GM19193 (cell line): ENCODE measurements around the gene TXNDC17.

Source experiments
- POLR2A ChIP-seq: IDR thresholded peaks from 4 replicates; pipeline ENCODE4 v1.6.1; 2011; ENCODE audit not compliant: insufficient read depth, insufficient read length; ENCODE audit errors: extremely low read depth

The TXNDC17 gene

DNA sequence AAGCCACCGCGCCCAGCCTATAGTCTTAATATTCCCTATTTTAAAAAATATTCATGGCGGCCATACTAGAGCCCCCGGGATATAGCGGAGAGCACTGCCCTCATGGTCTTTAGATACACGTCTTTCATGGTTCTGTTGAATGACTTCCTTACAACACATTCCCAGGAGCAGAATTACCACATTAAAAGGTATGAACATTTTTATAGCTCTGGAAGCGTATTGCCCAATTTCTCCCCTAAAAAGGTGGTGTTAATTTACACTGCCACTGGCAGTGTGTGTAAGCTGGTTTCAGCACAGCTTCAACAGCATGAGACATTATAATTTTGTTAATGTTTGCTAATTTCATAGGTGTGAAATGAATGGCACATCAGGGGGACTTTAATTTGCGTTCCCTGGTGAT, 29.7 kb downstream of the TXNDC17 start:
- TF ChIP-seq POLR2A, result no peak

DNA sequence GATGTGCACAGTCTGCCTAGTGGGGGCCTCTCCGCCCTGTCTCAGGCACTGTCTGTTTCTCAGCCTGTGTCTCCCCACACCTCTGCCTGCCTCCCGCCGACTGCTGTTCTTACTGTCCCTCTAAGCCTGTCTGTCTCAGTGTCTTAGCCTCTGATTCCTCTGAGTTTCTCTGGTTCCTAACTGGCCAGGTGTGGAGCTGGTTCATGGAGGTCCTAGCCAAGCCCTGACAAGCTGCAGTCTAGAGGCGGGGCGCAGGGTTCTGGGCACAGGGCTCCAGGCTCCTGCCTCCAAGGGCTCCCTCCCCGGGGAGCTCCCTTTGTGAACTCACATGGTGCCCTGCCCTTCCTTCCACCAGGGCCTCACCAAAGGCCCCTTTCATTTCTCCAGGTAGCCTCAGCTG, 30.1 kb downstream of the TXNDC17 start:
- TF ChIP-seq POLR2A, result no peak

DNA sequence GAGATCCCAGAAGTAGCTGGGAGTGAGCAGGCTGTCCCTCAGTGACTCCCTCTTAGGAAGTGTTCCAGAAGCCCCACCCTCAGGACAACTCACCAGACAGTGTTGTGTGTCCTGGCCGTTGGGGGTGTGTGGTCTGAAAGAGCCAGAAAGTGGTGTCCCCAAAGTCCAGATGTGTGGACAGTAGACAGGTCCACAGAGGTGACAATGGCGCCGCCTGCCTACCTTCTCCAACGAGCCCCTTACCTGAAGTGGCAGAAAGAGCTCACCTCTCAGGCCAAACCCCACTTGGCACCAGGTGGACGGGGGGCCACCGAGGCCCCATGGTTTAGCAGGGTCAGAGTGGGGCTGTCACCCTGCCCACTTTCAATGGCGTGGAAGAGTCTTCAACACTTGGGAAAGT, 30.6 kb downstream of the TXNDC17 start:
- no peak for TF ChIP-seq POLR2A

DNA sequence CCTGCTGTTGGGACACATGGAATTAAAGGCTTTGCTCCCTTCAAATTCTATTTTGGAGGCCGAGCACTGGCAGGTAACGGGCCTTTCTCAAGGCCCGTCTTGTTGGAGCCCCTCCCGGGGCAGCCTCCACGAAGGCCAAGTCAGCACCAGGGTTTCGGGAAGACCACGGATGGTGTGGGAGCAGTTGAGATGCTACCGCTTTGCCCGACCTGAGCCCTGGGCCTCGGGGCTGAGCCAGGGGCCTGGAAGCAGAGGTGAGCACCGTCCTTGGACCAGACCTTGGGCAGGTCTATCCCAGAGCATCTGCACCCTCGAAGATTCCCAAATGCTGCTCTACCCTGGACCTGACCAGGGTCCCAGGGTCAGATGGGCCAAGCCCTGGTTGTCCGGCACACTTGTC, 33.7 kb downstream of the TXNDC17 start:
- TF ChIP-seq POLR2A, result no peak

DNA sequence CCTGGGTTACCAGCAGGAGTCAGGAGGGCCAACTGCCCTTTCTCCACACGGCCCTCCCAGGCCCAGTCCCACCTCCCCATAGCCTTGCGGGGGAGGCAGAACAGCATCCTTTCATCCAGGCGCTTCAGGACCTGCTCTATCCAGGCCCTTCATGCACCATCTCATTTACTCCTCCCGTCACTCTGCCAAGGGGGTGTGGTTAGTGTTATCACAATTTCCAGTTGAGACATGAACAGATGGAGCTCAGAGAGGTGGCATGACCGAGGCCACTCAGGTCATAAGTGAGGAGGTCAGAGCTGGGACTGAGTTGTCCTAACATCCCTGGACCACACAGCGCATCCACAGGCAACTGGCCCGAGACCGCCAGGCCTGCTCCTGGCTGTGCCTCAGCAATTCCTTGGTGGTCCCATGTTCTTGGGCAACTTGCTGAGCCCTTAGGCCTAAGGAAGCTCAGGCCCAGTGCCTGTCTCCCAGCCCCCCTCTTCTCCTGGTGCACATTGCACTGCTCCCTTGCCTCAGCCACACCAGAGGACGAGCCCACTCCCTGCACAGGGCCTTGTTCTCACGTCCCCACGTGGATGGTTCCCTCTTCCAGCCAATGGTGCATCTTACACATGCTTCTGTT, 34.5 kb downstream of the TXNDC17 start:
- TF ChIP-seq POLR2A, result no peak

DNA sequence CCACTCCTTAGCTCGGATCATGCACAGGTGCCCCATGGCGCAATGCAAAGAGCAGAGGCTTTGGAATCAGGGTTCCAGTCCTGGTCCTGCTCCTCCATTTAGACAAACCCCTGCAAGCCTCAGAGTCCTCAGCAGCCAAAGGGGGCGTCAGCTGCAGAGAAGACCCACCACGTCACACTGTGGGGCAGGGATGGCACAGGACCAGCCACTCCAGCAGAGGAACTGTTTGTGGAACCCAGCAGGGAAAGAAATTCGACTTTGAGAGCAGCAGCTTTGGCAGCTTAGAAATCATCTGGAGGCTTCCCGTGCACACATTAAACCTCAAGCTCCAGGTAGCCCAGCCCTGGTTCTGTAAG, 35.9 kb downstream of the TXNDC17 start:
- no peak for TF ChIP-seq POLR2A

DNA sequence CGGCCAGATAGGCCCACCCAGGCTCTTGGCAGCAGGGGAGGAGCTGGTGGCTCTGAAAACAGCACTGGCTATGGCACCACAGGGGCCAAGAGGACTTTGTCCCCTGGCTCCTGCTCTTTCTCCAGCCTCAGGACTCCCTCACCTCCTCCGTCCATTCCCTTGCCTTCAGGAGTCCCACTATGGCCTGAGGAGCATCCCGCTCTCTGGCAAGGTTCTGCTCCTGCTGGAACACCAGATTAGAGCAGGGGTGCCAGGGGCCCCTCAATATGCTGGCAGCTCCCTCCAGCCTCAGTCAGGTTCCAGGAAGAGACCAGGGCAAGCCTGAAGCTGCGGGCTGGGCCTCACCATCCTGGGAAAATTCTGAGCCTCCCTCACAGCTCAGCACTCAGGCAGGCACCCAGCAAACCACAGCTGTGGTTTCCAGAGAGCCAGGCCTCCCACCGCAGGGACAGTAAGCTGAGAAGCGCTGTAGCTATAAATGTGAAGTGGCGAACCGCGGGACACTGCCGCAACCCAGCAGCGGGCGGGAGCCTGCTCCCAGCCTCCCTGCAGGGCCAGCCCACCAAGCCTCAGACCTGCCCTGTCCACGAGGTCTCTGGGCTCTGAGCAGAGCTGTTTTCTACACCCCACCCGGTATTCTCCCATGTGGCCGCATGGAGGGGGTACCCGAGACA, 36.4 kb downstream of the TXNDC17 start:
- TF ChIP-seq POLR2A, result no peak

DNA sequence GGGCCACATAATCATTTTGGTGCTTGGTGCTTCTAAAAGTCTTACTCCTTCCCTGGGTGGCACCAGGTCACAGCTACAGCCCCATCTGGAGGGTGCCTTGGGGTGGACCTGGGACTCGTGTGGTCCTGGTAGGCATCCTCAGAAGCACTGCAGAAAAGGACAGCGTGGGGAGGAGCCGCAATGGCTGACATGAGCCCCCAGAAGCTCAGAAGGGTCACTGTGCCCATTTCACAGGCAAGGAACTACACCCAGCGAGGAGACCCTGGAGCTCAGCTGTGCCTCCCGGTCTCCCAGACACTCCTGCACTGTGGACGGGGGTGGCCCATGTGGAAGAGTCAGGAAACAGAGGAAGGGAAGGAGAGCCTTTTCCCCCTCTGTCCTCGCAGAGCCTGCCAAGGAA, 37.1 kb downstream of the TXNDC17 start:
- TF ChIP-seq POLR2A, result no peak

DNA sequence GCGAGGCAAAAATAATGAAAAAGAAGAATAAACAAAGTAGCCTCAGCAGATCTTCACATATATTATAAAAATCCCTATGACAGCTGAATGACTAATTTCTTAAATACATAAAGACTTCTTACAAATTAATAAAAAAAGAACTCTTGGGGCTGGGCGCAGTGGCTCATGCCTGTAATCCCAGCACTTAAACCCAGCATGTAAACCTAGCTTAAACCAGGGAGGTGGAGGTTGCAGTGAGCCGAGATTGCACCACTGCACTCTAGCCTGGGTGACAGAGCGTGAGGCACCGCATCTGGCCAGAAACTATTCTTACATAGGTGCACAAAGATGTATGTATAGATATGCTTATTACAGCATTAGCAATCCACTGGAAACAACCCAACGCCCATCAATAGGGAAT, 38.4 kb downstream of the TXNDC17 start:
- no peak for TF ChIP-seq POLR2A

DNA sequence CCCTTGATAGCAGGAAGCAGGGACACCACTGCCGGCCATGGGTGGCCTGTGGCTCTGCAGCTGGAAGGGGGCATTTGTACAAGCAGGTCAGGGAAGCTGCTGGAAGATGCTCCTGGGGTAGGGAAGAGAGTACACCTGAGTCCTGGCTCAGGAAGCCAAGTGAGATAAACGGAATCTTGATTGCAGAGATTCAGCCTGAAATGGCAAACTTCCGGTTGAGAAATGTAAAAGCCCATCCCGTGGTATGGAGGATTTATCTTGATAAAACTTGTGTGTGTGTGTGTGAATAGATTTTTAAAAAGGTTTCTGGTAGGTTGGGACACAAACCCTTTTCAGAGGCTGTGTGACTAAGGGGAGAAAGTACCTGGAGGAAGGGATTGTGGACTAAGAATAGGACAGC, 40.3 kb downstream of the TXNDC17 start:
- TF ChIP-seq POLR2A, result no peak

DNA sequence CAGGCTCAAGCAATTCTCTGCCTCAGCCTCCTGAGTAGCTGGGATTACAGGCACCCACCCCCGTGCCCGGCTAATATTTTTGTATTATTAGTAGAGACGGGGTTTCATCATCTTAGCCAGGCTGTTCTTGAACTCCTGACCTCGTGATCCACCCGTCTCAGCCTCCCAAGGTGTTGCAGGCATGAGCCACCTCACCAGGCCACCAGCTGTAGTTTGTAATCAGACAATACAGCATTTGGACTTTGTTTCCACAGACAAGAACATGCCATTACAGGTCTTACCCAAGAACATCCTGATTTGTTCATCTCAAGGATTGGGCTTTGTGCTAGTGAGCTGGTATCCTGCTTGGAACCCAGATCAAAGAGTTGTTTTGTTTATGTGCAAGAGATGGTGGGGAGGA, 40.8 kb downstream of the TXNDC17 start:
- TF ChIP-seq POLR2A, result no peak

DNA sequence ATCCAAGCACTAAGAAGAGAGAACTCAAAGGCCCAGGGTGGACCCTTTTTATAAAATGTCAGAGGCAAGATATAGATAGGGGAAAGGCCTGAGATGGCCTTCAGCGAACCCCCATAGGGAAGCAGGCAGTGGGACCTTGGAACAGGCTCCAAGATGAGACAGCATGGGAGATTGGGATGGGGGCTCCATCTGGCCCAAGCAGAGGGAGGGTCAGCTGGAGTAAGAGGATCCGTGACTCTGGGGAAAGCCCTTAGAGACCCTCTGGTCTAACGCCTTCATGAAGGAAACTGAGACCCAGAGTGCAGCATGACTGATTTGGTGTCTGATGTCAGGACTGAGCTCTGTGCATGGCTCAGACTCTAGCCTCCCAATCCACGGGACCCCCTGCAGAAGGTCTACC, 41.5 kb downstream of the TXNDC17 start:
- no peak for TF ChIP-seq POLR2A

DNA sequence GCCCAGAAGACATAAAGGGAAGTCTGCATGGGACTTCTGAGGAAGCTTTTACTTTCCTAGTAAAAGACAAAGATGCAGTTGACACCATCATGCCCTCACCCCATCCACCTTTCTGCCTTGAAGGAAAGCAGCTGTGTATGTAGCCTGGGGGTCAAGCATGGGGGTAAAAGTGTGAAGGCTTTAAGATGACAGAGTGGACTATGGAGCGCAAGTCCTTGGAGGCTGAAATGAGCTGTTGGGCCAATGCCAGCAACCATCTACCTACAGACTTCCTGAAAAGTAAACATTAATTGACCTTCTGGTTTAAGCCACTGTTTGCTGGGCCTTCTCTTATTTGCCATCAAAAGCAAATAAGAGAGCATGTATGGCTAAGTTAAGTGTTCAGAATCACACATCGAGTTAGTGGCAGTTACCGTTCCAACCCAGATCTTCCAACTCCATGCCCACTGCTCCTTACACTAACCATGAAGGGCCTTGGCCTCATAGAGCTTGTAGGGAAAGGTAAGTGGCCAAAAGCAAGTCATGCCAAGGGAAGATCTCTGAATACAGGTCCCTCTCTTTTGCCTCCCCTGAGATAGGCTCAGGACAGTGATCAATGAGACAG, 42.3 kb downstream of the TXNDC17 start:
- no peak for TF ChIP-seq POLR2A

DNA sequence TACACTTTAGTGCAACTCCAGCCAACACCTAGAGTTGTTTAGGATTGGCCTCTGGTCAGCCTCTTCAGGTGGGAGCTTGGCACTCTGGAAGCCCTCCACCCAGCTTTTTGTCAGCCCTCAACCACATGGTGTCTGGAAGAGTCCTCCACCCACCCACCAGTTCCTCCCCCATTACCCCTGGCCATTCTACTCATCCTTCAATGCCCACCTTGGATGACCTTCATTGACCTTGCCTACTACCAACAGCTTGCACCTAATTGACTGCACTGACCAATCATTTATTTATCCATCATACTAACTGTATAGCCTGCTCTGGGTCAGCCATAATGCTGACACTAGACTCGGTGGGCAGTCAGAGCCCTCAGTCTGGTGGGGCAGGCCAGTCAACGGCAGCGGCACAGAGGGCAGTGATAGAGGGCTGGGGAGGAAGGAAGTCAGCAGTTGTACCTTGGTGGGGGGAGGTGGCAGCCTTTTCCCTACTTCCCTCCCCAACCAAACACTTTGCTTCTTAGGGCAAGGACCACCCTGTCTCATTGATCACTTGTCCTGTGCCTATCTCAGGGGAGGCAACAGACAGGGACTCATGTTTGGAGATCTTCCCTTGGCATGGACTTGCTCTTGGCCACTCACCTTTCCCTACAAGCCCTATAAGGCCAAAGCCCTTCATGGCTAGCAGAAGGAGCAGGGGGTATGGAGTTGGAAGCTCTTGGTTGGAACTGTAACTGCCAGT, 43.0 kb downstream of the TXNDC17 start:
- no peak for TF ChIP-seq POLR2A

DNA sequence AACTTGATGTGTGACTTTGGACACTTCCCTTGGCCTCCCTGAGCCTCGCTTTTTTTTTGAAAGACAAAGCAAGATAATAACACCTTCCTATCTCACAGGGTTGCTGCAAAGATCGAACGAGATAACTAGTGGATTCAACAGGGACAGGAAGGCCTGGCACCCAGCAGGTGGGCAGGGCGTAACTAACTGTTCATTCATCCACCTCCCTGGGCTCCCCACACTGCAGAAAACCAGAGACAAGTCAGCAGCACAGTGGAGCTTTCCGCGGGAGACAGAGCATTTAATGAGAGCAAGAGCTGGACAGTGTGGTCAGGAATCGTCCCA, 43.6 kb downstream of the TXNDC17 start:
- no peak for TF ChIP-seq POLR2A

DNA sequence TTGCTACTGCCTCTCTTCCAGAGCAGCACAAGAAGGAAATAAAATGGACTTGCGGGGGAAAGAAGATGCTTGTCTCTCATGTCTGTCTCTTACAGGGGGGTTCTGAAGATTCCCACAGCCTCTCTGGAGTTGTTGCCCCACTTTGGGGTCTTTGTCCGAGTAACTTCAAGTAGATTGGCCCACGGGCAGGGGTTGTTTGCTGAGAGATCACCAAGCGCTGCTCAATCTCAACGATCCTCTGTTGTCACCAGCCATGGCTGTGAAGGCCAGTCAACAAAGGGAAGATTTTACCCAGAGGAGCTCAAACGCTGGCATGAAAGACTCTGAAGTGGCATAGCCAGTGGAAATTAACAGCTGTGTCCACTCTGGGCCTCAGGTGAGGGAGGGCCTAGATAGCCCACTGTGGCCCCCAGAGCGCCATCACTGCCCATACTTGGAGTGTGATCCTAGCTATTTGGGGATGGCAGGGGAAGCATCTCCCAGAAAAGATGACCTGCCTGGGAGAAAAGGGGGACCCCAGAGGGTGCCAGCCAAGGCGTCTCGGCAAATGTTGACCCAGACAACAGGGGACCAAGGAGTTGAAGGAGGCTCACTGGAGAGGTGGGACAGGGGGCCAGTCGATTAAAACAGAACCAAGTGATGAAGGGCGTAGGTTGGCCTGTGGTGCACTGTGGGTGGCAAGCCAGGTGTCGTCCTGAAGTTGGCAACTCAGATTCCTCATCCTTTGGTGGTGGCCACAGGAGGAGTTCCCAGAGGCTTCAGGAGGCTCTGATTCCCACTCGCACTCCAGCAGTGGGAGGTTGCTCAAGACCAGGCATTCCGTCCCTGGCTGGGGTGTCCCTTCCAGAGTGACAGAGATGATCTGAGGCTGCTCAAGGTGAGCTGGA, 44.3 kb downstream of the TXNDC17 start:
- TF ChIP-seq POLR2A, result no peak

DNA sequence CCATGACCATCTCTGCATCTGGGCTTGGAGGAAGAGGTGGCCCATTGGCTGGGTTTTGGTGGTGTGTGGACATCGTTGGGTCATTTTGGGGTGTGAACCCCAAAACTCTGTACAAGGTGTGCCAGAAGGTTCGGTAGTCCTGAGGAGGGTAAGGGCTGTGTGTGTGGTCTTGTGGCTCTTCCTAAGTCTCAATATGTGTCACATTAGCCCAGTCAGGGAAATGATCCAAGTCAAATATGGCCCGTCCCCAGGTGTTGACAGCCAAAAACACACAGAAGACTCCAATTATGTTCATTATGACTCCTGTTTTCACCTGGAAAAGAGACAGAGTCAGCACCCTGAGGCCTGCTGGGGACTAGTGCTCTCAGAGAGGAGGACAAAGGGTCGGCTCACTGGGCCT, 45.2 kb downstream of the TXNDC17 start:
- no peak for TF ChIP-seq POLR2A
